Choroid plexus epithelial cell (primary cell): Measurements from ENCODE around the gene AR.

Source experiments
- DNase-seq: peaks from one replicate; pipeline ENCODE4 v3.0.0-alpha.2; 2010; ENCODE audit warnings: low read depth
- H3K4me3 ChIP-seq: 2 replicates; pipeline ENCODE4 v1.5.1; 2011; ENCODE audit warnings: low read depth, mild to moderate bottlenecking, control low read depth, low read length, moderate library complexity
- TF ChIP-seq, protein P1 (sequence below): conservative IDR thresholded peaks from 2 replicates; pipeline ENCODE4 v1.5.1; 2011; ENCODE audit warnings: low read depth, mild to moderate bottlenecking, control low read depth, inconsistent platforms, low read length, moderate library complexity

AR gene

DNA sequence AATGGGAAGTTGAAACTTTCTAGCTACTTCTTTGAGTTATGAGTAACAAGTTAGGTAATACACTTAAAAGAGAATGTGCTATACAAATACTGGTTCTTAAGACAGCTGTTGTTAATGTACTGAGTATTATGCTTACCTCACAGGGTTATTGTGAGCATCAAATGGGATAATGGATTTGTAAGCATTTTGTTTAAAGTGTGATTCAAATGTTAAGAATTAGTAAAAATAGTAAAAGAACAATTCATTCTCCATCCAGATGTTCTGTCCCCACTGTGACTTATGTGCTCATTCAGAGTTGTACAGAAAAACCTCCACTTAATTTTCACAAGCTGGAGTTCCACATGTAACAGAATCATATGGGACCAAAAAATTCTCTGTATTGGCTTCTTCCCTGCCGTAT, 63.6 kb downstream of the AR start:
- DNase-seq, result no peak
- TF ChIP-seq, protein P1, sequence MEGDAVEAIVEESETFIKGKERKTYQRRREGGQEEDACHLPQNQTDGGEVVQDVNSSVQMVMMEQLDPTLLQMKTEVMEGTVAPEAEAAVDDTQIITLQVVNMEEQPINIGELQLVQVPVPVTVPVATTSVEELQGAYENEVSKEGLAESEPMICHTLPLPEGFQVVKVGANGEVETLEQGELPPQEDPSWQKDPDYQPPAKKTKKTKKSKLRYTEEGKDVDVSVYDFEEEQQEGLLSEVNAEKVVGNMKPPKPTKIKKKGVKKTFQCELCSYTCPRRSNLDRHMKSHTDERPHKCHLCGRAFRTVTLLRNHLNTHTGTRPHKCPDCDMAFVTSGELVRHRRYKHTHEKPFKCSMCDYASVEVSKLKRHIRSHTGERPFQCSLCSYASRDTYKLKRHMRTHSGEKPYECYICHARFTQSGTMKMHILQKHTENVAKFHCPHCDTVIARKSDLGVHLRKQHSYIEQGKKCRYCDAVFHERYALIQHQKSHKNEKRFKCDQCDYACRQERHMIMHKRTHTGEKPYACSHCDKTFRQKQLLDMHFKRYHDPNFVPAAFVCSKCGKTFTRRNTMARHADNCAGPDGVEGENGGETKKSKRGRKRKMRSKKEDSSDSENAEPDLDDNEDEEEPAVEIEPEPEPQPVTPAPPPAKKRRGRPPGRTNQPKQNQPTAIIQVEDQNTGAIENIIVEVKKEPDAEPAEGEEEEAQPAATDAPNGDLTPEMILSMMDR, result no peak
- H3K4me3 ChIP-seq, result no peak overlapping the region

DNA sequence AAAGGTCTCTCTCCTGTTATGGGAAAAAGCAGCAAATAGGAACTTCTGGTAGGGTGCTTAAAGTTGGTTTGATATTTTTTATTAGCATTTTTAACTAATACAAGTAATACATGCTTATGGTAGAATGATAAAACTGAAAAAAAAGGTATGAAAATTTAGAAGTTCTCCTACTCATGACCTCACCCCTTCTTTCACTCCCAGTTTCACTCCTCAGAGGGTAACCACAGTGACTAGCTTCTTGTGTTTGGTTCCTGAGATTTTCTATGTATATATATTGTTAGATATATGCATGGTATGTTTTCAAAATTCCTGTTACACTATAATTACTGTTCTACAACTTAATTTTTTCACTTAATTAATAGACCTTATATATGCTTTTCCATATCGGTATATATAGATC, 66.5 kb downstream of the AR start:
- TF ChIP-seq, protein P1, result no peak
- no peak overlapping the region for H3K4me3 ChIP-seq
- DNase-seq, result no peak

DNA sequence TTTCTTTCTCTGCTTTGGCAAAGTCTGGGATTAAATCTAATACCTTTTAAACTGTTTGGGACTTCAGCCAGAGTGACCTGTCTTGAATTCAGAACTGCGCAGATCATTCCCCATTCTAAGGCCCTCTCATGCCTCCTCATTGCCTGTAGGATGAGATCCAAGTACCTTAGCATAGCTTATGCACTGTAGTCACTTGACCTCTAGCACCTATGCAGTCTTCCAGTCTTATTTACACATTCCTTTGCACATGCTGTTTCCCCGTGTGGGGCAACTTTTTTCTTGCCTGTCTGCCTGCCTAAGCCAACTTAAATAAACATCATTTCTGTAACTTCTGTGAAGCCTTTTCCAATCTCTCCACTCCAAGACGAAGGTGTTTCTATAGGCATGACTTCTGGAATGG, 68.4 kb downstream of the AR start:
- TF ChIP-seq, protein P1, result no peak
- DNase-seq, result peak; percentile 67
- H3K4me3 ChIP-seq, result no peak overlapping the region

DNA sequence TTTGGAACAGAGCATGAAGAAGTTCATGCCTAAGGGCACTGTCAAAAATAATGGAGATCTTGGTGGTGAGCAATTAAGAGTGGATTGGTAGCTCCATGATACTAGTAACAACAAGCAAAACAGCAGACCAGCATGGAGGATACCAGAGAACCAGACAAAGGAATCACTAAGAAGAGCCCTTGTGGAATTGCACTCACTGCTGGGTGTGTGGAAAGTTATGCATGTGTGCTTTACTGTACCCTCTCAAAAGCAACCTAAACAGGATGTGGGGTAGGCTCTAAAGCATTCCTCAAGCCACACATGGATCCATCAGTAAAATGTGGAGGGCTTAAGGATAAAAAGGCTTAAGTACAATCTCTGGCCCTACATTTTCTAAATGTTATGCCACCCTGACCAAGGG, 69.5 kb downstream of the AR start:
- TF ChIP-seq, protein P1, result no peak
- no peak overlapping the region for H3K4me3 ChIP-seq
- peak; percentile 39 for DNase-seq

DNA sequence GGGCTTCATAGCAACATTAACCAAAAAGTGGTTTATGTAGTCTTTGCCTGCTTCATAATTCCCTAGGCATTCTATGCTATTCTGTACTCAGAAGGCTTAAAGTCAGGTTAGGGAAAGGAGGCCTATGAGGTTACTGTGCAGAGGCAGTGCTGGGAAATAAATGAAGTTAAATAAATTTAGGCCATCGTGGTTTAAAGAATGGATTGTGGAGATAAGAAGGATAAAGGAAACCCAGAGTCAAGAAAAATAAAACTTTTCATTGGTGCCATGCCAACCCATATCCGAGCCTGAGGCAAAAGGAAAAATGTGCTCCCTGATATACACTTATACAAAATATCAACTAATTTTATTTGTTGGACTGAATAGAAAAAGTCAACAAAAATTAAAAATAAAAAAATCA, 70.2 kb downstream of the AR start:
- TF ChIP-seq, protein P1, result no peak

DNA sequence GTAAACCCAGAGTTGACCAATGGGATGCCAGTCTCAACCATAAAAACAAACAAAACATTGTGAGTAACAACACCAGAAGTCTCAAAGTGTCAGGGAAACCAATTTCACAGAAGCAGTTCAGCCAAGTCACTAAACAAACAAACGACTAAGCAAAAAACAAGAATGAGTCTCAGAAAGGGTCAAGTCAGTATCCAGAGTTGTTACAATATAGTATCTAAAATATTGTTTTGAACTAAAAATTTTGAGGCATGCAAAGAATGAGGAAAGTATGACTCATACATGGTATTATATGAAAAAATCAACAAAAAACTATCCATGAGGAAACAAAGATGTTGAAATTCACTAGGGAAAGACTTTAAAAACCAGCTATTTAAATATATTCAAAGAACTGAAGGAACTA, 70.6 kb downstream of the AR start:
- no peak overlapping the region for H3K4me3 ChIP-seq
- peak; percentile 67 for DNase-seq
- TF ChIP-seq, protein P1, result no peak

More for the DNA sequence above, 70.2 kb downstream of the AR start:
- DNase-seq, result peak; percentile 6
- no peak overlapping the region for H3K4me3 ChIP-seq

DNA sequence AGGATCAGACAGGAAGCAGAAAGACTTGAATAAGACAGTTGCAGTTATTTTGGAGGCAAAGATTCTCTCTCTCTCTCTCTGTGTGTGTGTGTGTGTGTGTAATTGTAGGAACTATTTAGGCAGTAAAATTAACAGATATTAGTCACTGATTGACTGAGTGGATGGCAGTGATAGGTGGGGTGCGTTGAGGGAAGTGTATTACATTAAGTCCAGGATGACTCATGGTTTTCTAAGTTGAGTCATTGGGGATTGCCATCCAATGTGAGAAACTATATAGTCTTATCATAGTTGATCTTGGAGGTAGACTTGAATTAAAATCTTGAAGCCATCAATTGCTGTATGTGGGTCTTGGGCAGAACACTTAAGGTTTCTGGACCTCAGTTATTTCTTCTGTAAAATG, 75.4 kb downstream of the AR start:
- H3K4me3 ChIP-seq, result no peak overlapping the region
- TF ChIP-seq, protein P1, result no peak
- DNase-seq, result peak; percentile 46
